Body of pancreas (tissue), 4 donors: ENCODE results near the gene CNPPD1.

ENCODE experiments used
- POLR2A ChIP-seq, 3 donors: fragments of 450-650 bp; IDR thresholded peaks; one replicate each; pipeline ENCODE4 v1.6.1; 2016; ENCODE audit warnings: antibody characterized with exemption in 3 of 3, mild to moderate bottlenecking in 2 of 3
- TF ChIP-seq, protein P1 (sequence below), 7 experiments: fragments of 450-650 bp in 4 of 7; fragments of 200-600 bp in 3 of 7; sonication (generic) in 3 of 7; IDR thresholded peaks; one replicate each; pipeline ENCODE4 v1.5.1; 2016 to 2019; ENCODE audit warnings: antibody characterized with exemption in 7 of 7

DNA sequence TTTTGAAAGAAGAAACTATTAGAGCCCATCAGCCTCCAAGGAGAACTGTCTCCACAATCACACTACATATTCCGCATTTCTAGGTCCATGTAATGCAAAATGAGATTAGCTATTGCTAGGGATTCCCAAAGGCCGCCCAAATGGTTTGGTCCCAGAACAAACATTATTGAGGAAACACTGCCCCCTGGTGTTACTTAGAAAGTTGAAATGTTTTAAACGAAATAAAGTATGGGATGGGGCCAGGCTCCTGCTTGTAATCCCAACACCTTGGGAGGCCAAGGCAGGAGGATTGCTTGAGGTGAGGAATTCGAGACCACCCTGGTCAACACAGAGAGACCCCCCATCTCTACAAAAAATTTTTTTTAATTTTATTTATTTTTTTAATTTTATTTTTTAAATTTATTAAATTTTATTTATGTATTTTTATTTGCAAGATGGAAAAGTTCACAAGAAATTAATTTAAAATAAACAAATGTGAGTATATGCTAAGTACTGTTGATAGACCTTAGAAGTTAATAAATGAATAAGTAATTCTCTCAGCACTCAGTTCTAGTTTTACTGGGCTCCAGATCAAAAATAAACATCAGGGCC, 21.6 kb downstream of the CNPPD1 start:
- TF ChIP-seq, protein P1, sequence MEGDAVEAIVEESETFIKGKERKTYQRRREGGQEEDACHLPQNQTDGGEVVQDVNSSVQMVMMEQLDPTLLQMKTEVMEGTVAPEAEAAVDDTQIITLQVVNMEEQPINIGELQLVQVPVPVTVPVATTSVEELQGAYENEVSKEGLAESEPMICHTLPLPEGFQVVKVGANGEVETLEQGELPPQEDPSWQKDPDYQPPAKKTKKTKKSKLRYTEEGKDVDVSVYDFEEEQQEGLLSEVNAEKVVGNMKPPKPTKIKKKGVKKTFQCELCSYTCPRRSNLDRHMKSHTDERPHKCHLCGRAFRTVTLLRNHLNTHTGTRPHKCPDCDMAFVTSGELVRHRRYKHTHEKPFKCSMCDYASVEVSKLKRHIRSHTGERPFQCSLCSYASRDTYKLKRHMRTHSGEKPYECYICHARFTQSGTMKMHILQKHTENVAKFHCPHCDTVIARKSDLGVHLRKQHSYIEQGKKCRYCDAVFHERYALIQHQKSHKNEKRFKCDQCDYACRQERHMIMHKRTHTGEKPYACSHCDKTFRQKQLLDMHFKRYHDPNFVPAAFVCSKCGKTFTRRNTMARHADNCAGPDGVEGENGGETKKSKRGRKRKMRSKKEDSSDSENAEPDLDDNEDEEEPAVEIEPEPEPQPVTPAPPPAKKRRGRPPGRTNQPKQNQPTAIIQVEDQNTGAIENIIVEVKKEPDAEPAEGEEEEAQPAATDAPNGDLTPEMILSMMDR (IDR thresholded peaks at IDR 0.05), result peak in 6 of 7 experiments; percentile 47 to 84 (median 70)
- no peak for TF ChIP-seq POLR2A (IDR thresholded peaks at IDR 0.05)
